Stimulated activated CD4-positive, alpha-beta T cell treated with anti-CD3 and anti-CD28 coated beads, Interleukin-4, amount 100 ng/mL, for 4 hours (primary cell): Measurements from ENCODE around the gene IL34.

ENCODE experiments used
- DNase-seq, 2 experiments: peaks; one replicate each; pipeline ENCODE4 v3.0.0-alpha.2; 2020

The IL34 gene

GRCh38 chr16:70689970-70690891 is 43.9 kb downstream of the IL34 start:
- DNase-seq: no peak

GRCh38 chr16:70691223-70692129 is 45.1 kb downstream of the IL34 start:
- no peak for DNase-seq

- DNase-seq: no peak
Observed at GRCh38 chr16:70692130-70692872, 45.9 kb downstream of the IL34 start.

- DNase-seq: no peak
Observed at GRCh38 chr16:70692873-70693671, 46.7 kb downstream of the IL34 start.

GRCh38 chr16:70694088-70694867 is 47.9 kb downstream of the IL34 start:
- DNase-seq: no peak

- no peak for DNase-seq
Observed at GRCh38 chr16:70694868-70695218, 48.5 kb downstream of the IL34 start.

GRCh38 chr16:70695331-70696070 is 49.1 kb downstream of the IL34 start:
- DNase-seq: no peak

- DNase-seq: no peak
Observed at GRCh38 chr16:70696355-70696754, 50.0 kb downstream of the IL34 start.

GRCh38 chr16:70696952-70697593 is 50.7 kb downstream of the IL34 start:
- no peak for DNase-seq

- no peak for DNase-seq
Observed at GRCh38 chr16:70697594-70698170, 51.3 kb downstream of the IL34 start.

- DNase-seq: no peak
Observed at GRCh38 chr16:70698901-70699300, 52.5 kb downstream of the IL34 start.

- DNase-seq: no peak
Observed at GRCh38 chr16:70699696-70700095, 53.3 kb downstream of the IL34 start.

- no peak for DNase-seq
Observed at GRCh38 chr16:70700101-70701020, 54.0 kb downstream of the IL34 start.

GRCh38 chr16:70701036-70701435 is 54.7 kb downstream of the IL34 start:
- no peak for DNase-seq

- DNase-seq: no peak
Observed at GRCh38 chr16:70701596-70701995, 55.2 kb downstream of the IL34 start.

- DNase-seq: no peak
Observed at GRCh38 chr16:70701998-70702397, 55.6 kb downstream of the IL34 start.

GRCh38 chr16:70702624-70703023 is 56.3 kb downstream of the IL34 start:
- DNase-seq: no peak

- no peak for DNase-seq
Observed at GRCh38 chr16:70703041-70703834, 56.9 kb downstream of the IL34 start.
